Endothelial cell of umbilical vein (primary cell): ENCODE results near the gene EFCAB5.

Experiments
- CTCF ChIP-seq, 2 donors: IDR thresholded peaks; 1 replicate in 1 of 2; 2 replicates in 1 of 2; pipeline ENCODE4 v1.5.1; 2011; ENCODE audit warnings: low read length in 2 of 2, mild to moderate bottlenecking in 2 of 2, moderate library complexity in 2 of 2, control low read depth in 1 of 2, inconsistent platforms in 1 of 2, low read depth in 1 of 2; ENCODE audit not compliant: insufficient read depth in 1 of 2; ENCODE audit errors: extremely low read depth in 1 of 2
- EZH2 ChIP-seq: IDR thresholded peaks from 2 replicates; pipeline ENCODE4 v1.6.1; 2012; ENCODE audit warnings: borderline replicate concordance, low read depth, mild to moderate bottlenecking, moderate library complexity, low read length, inconsistent platforms; ENCODE audit not compliant: severe bottlenecking
- FOS ChIP-seq: IDR thresholded peaks from 2 replicates; pipeline ENCODE4 v1.6.1; 2011; ENCODE audit warnings: mild to moderate bottlenecking, low read length, moderate library complexity, borderline replicate concordance; ENCODE audit not compliant: insufficient read depth
- GATA2 ChIP-seq: IDR thresholded peaks from 2 replicates; pipeline ENCODE4 v1.7.0; 2011; ENCODE audit warnings: low read depth, mild to moderate bottlenecking, moderate library complexity, mixed read lengths, low read length; ENCODE audit not compliant: insufficient read length, insufficient read depth
- MAX ChIP-seq: IDR thresholded peaks from 2 replicates; pipeline ENCODE4 v1.6.1; 2011; ENCODE audit not compliant: insufficient read depth, insufficient read length
- MYC ChIP-seq: IDR thresholded peaks from one replicate; pipeline ENCODE4 v1.6.1; 2011; ENCODE audit warnings: mild to moderate bottlenecking, low read depth, low read length
- POLR2A ChIP-seq: IDR thresholded peaks from 2 replicates; pipeline ENCODE4 v1.6.1; 2012; ENCODE audit warnings: low read depth, mild to moderate bottlenecking, control low read depth, low read length
- POLR2AphosphoS5 ChIP-seq: IDR thresholded peaks from 2 replicates; pipeline ENCODE4 v1.6.1; 2012; ENCODE audit warnings: low read depth, mild to moderate bottlenecking, control low read depth, low read length, moderate library complexity; ENCODE audit not compliant: insufficient read depth

GRCh38 chr17:30005709-30006320, 64.4 kb downstream of the EFCAB5 start:
- TF ChIP-seq CTCF (IDR thresholded peaks at IDR 0.05; ENCODE audit: extremely low read depth in 1 of 2, insufficient read depth in 1 of 2, low read depth in 1 of 2, low read length in 2 of 2) (no peak), POLR2AphosphoS5 (no peak), MYC (no peak), POLR2A (no peak), EZH2 (no peak), GATA2 (no peak), MAX (no peak), FOS (no peak)
